ENCODE measurements around the gene SHROOM4. TPM values are rescaled to one million over a fixed set of nuclear protein-coding genes. Genes with fewer than 3 reads are reported as not detected.

The SHROOM4 gene
- total RNA-seq, 4 donors from 2014 or later = 4.6 to 14.1 (median 11.4) TPM

DNA sequence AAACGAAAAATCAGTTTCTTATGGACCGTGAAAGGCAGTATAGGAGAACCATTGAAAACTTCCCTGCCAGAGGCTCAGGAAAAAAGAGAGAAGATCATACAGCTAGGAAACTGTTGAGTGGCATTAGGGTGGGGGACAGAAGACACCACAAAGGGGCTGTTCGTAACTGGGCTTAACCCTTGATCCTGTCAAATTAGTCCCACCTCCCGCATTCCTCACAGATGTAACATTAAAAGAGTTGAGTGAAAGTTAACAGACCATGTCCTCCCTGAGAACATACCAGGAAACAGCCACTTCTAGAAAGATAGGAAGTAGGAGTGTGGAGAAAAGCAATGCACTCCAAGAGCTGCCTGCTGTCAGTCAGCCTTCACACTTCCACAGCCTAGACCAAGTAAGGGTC, 8.7 kb downstream of the SHROOM4 start:
- Histone ChIP-seq H3K27me3 (peaks cover 0 to 13% of the 10 kb centered on the region in 2 donors), H3K27ac (no peak overlapping the region), H3K4me3 (no peak overlapping the region), H3K9me3 (no peaks in the 10 kb centered on the region), H3K36me3 (no peaks in the 10 kb centered on the region), H3K4me1 (no peaks in the 10 kb centered on the region)
- 72 to 86% methylated on average over 4 of the region's 4 CpGs for WGBS, 2 donors
- no peak for TF ChIP-seq CTCF (IDR thresholded peaks at IDR 0.05)
- no peak for TF ChIP-seq POLR2A (IDR thresholded peaks at IDR 0.05)
- no peak for TF ChIP-seq EP300 (IDR thresholded peaks at IDR 0.05)
- no peak for DNase-seq (ENCODE audit: low spot score in 2 of 2)

DNA sequence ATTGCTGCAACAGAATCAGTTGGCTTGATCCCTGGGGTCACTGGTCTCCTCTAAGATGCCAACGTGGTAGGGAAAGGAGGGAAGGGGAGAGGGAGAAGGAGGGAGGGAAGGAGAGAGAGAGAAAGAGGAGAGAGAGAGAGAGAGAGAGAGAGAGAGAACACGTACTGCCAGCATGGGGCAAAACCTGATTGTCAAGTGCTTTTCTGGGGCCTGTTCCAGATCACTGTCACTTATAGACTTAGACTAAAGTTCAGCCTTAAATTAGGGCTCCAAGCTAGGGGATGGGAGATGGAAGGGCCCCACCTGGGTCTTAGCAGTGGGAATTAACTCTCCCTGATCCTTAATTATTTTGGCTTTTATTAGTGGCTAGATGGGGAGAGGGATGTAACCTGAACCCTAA, 12.9 kb downstream of the SHROOM4 start:
- no peak for DNase-seq (ENCODE audit: low spot score in 2 of 2)
- Histone ChIP-seq H3K4me3 (no peak overlapping the region), H3K36me3 (no peaks in the 10 kb centered on the region), H3K9me3 (no peaks in the 10 kb centered on the region), H3K27ac (no peak overlapping the region), H3K4me1 (no peaks in the 10 kb centered on the region), H3K27me3 (peaks cover 0 to 20% of the 10 kb centered on the region in 2 donors)
- WGBS, 2 donors = 18 to 30% methylated on average over 2 of the region's 2 CpGs
- TF ChIP-seq CTCF (IDR thresholded peaks at IDR 0.05) (no peak), EP300 (IDR thresholded peaks at IDR 0.05) (no peak), POLR2A (IDR thresholded peaks at IDR 0.05) (no peak)

DNA sequence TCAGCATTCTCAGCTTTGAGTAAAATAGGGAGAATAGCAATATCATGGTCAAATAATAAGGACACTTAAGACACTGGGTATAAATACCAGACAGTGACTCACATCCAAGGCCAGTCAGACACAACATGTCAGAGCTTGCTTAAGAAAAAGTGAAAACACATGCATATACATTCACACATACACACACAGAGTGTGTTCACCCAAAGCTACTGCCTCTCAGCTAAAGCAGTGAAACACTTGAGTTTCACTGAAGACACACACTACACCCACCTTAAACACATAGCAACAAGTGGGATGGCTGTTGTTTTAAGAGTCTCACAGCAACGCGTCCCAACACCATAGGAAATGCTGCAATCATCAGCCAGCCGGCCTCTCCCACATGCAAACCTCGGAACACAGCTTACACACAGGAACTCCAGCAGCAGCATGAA, 14.4 kb downstream of the SHROOM4 start:
- H3K36me3 ChIP-seq = no peaks in the 10 kb centered on the region
- DNase-seq (ENCODE audit: low spot score in 2 of 2) = no peak
- H3K27ac ChIP-seq = no peak overlapping the region
- no peaks in the 10 kb centered on the region for H3K9me3 ChIP-seq
- no peak overlapping the region for H3K4me3 ChIP-seq
- 44 to 56% methylated on average over 4 of the region's 4 CpGs for WGBS, 2 donors
- no peaks in the 10 kb centered on the region for H3K4me1 ChIP-seq
- TF ChIP-seq POLR2A (IDR thresholded peaks at IDR 0.05) (no peak), CTCF (IDR thresholded peaks at IDR 0.05) (no peak), EP300 (IDR thresholded peaks at IDR 0.05) (no peak)
- H3K27me3 ChIP-seq = peaks cover 0 to 20% of the 10 kb centered on the region in 2 donors

GRCh38 chrX:50798783-50799182, 15.2 kb downstream of the SHROOM4 start:
- Histone ChIP-seq H3K36me3 (no peaks in the 10 kb centered on the region), H3K9me3 (no peaks in the 10 kb centered on the region), H3K27me3 (peaks cover 0 to 20% of the 10 kb centered on the region in 2 donors), H3K4me3 (no peak overlapping the region), H3K27ac (no peak overlapping the region), H3K4me1 (no peaks in the 10 kb centered on the region)
- TF ChIP-seq EP300 (IDR thresholded peaks at IDR 0.05) (no peak), CTCF (IDR thresholded peaks at IDR 0.05) (no peak), POLR2A (IDR thresholded peaks at IDR 0.05) (no peak)
- 62 to 77% methylated on average over 4 of the region's 4 CpGs for WGBS, 2 donors
- DNase-seq (ENCODE audit: low spot score in 2 of 2) = no peak

DNA sequence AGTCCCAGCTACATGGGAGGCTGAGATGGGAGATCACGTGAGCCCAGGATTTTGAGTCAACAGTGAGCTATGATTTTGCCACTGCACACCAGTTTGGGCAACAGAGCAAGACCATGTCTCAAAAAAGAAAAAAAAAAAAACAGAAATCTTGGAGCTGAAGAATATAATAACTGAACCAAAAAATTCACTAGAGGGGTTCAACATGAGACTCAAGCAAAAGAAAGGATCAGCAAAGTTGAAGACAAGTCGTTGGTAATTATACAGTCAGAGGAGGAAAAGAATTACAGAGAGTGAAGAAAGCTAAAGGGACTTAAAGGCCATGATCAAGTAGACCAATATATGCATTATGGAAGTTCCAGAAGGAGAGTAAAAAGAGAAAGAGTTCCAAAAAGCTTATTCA, 26.9 kb downstream of the SHROOM4 start:
- no peaks in the 10 kb centered on the region for H3K36me3 ChIP-seq
- H3K27ac ChIP-seq = no peak overlapping the region
- peaks cover 0 to 4% (median 0%) of the 10 kb centered on the region in 4 donors for H3K9me3 ChIP-seq
- H3K27me3 ChIP-seq = no peaks in the 10 kb centered on the region
- no peak for TF ChIP-seq CTCF (IDR thresholded peaks at IDR 0.05)
- no peak for TF ChIP-seq EP300 (IDR thresholded peaks at IDR 0.05)
- TF ChIP-seq POLR2A (IDR thresholded peaks at IDR 0.05) = no peak
- H3K4me1 ChIP-seq = no peaks in the 10 kb centered on the region
- no peak overlapping the region for H3K4me3 ChIP-seq
- no peak for DNase-seq (ENCODE audit: low spot score in 2 of 2)
- WGBS, 2 donors = 68 to 90% methylated on average over 2 of the region's 2 CpGs
